Fibroblast of pulmonary artery (primary cell): ENCODE measurements around the gene LIMCH1.

ENCODE experiments used
- DNase-seq: peaks from one replicate; pipeline ENCODE4 v3.0.0-alpha.2; 2010; ENCODE audit warnings: low read depth
- H3K4me3 ChIP-seq: replicated peaks from 2 replicates; pipeline ENCODE4 v1.5.1; 2011; ENCODE audit warnings: low read depth, mild to moderate bottlenecking, control low read depth, low read length, moderate library complexity
- CTCF ChIP-seq: IDR thresholded peaks from 2 replicates; pipeline ENCODE4 v1.5.1; 2011; ENCODE audit warnings: mild to moderate bottlenecking, control low read depth, low read length, inconsistent platforms; ENCODE audit errors: missing control alignments

The LIMCH1 gene

GRCh38 chr4:41619161-41619560 is 81.2 kb downstream of the LIMCH1 start:
- no peak overlapping the region for H3K4me3 ChIP-seq
- no peak for DNase-seq
- TF ChIP-seq CTCF: no peak

- no peak for DNase-seq
- no peak for TF ChIP-seq CTCF
- no peak overlapping the region for H3K4me3 ChIP-seq
Measured at GRCh38 chr4:41620594-41621256, 82.8 kb downstream of the LIMCH1 start.

- no peak for TF ChIP-seq CTCF
- no peak overlapping the region for H3K4me3 ChIP-seq
- no peak for DNase-seq
Measured at GRCh38 chr4:41622787-41623186, 84.8 kb downstream of the LIMCH1 start.

- TF ChIP-seq CTCF: no peak
- no peak for DNase-seq
- no peak overlapping the region for H3K4me3 ChIP-seq
Measured at GRCh38 chr4:41624765-41625164, 86.8 kb downstream of the LIMCH1 start.

- no peak for DNase-seq
- H3K4me3 ChIP-seq: no peak overlapping the region
- TF ChIP-seq CTCF: no peak
Measured at GRCh38 chr4:41625531-41625930, 87.6 kb downstream of the LIMCH1 start.

- no peak for DNase-seq
- TF ChIP-seq CTCF: no peak
- H3K4me3 ChIP-seq: no peak overlapping the region
Measured at GRCh38 chr4:41628936-41629335, 91.0 kb downstream of the LIMCH1 start.

GRCh38 chr4:41631523-41631922 is 93.6 kb downstream of the LIMCH1 start:
- no peak overlapping the region for H3K4me3 ChIP-seq
- DNase-seq: no peak
- TF ChIP-seq CTCF: no peak
